NB4 (cell line): ENCODE data around the gene SH3BP4.

Source experiments
- MYC ChIP-seq: IDR thresholded peaks from 2 replicates; pipeline ENCODE4 v1.6.1; 2011; ENCODE audit warnings: low read depth, low read length
- TF ChIP-seq, protein P1 (sequence below): IDR thresholded peaks from one replicate; pipeline ENCODE4 v1.5.1; 2012; ENCODE audit warnings: low read depth, low read length

DNA sequence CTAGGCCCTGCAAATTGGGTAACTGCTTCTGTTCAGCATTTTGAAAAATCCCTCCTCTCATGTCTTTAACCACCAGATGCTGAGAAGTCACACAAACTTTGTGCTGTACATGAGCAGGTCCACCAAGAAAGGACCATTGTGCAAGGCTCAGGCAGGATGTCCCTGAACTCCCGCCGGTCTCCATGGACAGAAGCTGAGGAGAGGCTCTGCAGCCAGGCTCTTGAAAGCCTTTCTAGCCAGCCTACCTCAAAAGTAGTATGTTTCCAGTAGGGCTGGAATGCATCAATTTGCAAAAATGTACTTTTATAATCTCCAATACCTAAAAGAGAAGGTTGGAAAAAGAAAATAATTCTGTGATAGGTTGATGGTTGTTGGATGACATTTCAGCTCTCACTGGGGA lies 47.0 kb upstream of the SH3BP4 start:
- TF ChIP-seq, protein P1, sequence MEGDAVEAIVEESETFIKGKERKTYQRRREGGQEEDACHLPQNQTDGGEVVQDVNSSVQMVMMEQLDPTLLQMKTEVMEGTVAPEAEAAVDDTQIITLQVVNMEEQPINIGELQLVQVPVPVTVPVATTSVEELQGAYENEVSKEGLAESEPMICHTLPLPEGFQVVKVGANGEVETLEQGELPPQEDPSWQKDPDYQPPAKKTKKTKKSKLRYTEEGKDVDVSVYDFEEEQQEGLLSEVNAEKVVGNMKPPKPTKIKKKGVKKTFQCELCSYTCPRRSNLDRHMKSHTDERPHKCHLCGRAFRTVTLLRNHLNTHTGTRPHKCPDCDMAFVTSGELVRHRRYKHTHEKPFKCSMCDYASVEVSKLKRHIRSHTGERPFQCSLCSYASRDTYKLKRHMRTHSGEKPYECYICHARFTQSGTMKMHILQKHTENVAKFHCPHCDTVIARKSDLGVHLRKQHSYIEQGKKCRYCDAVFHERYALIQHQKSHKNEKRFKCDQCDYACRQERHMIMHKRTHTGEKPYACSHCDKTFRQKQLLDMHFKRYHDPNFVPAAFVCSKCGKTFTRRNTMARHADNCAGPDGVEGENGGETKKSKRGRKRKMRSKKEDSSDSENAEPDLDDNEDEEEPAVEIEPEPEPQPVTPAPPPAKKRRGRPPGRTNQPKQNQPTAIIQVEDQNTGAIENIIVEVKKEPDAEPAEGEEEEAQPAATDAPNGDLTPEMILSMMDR: no peak
- no peak for TF ChIP-seq MYC
